Activated B cell treated with CpG ODN at 0.5 μM for 24 hours (primary cell): ENCODE data around the gene SHH. TPM values are rescaled to one million over a fixed set of nuclear protein-coding genes. Genes with fewer than 3 reads are reported as not detected.

Experiments
- ATAC-seq: fragments of 200-7000 bp; cut with Tn5 transposase; one replicate; pipeline ENCODE4 v1.10.0; 2021; ENCODE audit warnings: low read depth, mild to moderate bottlenecking, moderate library complexity
- CTCF ChIA-PET: fragments of 350-600 bp; sonication (Branson Sonifier 250); formaldehyde crosslinking; loops from one replicate; lab custom pipeline; 2021; ENCODE audit warnings: antibody characterized with exemption; lab: Charles Lee
- POLR2A ChIA-PET: fragments of 350-600 bp; sonication (Branson Sonifier 250); formaldehyde crosslinking; loops from one replicate; lab custom pipeline; 2021; ENCODE audit warnings: antibody characterized with exemption; lab: Charles Lee
- DNase-seq: peaks from one replicate; pipeline ENCODE4 v3.0.0; 2022
- H3K27ac Mint-ChIP-seq: one replicate; pipeline ENCODE4 v1.8.0; 2020; ENCODE audit warnings: mixed read lengths
- H3K27me3 Mint-ChIP-seq: one replicate; pipeline ENCODE4 v1.8.0; 2021; ENCODE audit warnings: mixed read lengths
- H3K36me3 Mint-ChIP-seq: one replicate; pipeline ENCODE4 v1.8.0; 2021; ENCODE audit warnings: low read depth, mixed read lengths
- H3K4me1 Mint-ChIP-seq: one replicate; pipeline ENCODE4 v1.8.0; 2021; ENCODE audit warnings: mixed read lengths
- H3K4me3 Mint-ChIP-seq: one replicate; pipeline ENCODE4 v1.8.0; 2020; ENCODE audit warnings: mild to moderate bottlenecking, mixed read lengths
- H3K9me3 Mint-ChIP-seq: one replicate; pipeline ENCODE4 v1.8.0; 2020; ENCODE audit warnings: mixed read lengths
- intact Hi-C: fragments of 100-400 bp; cut with micrococcal nuclease; formaldehyde crosslinking; loops from one replicate; pipeline ENCODE4 v1.15.1; 2024
- total RNA-seq: library from RNA; stranded (reverse); gene quantifications from 2 replicates; pipeline ENCODE4 v1.2.3, GENCODE V29; 2022
- TF ChIP-seq, protein P1 (sequence below): fragments of 200-600 bp; IDR thresholded peaks from one replicate; pipeline ENCODE4 v1.8.0; 2022; ENCODE audit warnings: antibody characterized with exemption, mild to moderate bottlenecking

The SHH gene
- total RNA-seq, 1 donor from 2014 or later = not detected

GRCh38 chr7:155787171-155787851, 25.0 kb downstream of the SHH start:
- intact Hi-C loops = no loop called here
- Mint-ChIP-seq H3K4me3 (no peak overlapping the region), H3K36me3 (peaks cover 29% of the 10 kb centered on the region), H3K27me3 (peaks cover 14% of the 10 kb centered on the region), H3K4me1 (peaks cover 11% of the 10 kb centered on the region), H3K9me3 (no peaks in the 10 kb centered on the region), H3K27ac (no peak overlapping the region)
- ATAC-seq (peak; percentile 25), DNase-seq (no peak)
- CTCF ChIA-PET = interaction anchor here (0.7 kb wide), 1 partner anchor 1530 kb away, joined by 4 read pairs; no protein-coding TSS in a partner anchor
- POLR2A ChIA-PET = no interaction called here
- TF ChIP-seq, protein P1, sequence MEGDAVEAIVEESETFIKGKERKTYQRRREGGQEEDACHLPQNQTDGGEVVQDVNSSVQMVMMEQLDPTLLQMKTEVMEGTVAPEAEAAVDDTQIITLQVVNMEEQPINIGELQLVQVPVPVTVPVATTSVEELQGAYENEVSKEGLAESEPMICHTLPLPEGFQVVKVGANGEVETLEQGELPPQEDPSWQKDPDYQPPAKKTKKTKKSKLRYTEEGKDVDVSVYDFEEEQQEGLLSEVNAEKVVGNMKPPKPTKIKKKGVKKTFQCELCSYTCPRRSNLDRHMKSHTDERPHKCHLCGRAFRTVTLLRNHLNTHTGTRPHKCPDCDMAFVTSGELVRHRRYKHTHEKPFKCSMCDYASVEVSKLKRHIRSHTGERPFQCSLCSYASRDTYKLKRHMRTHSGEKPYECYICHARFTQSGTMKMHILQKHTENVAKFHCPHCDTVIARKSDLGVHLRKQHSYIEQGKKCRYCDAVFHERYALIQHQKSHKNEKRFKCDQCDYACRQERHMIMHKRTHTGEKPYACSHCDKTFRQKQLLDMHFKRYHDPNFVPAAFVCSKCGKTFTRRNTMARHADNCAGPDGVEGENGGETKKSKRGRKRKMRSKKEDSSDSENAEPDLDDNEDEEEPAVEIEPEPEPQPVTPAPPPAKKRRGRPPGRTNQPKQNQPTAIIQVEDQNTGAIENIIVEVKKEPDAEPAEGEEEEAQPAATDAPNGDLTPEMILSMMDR = no peak

GRCh38 chr7:155786491-155786890, 25.8 kb downstream of the SHH start:
- intact Hi-C loops = no loop called here

GRCh38 chr7:155785536-155785935, 26.7 kb downstream of the SHH start:
- TF ChIP-seq, protein P1 = no peak
- intact Hi-C loops = no loop called here
- Mint-ChIP-seq H3K27me3 (peaks cover 14% of the 10 kb centered on the region), H3K4me1 (peaks cover 11% of the 10 kb centered on the region), H3K36me3 (peaks cover 46% of the 10 kb centered on the region), H3K27ac (no peak overlapping the region), H3K4me3 (no peak overlapping the region), H3K9me3 (no peaks in the 10 kb centered on the region)
- no peak for ATAC-seq
- POLR2A ChIA-PET = interaction anchor here (0.5 kb wide), 1 partner anchor 1494 kb away, joined by 3 read pairs; no protein-coding TSS in a partner anchor
- DNase-seq = no peak
- CTCF ChIA-PET = no interaction called here

More at GRCh38 chr7:155786491-155786890, 25.8 kb downstream of the SHH start:
- peaks cover 11% of the 10 kb centered on the region for H3K4me1 Mint-ChIP-seq
- H3K36me3 Mint-ChIP-seq = peaks cover 36% of the 10 kb centered on the region
- TF ChIP-seq, protein P1 = no peak
- ATAC-seq (no peak), DNase-seq (no peak)
- POLR2A ChIA-PET = no interaction called here
- CTCF ChIA-PET = no interaction called here
- H3K4me3 Mint-ChIP-seq = no peak overlapping the region
- no peak overlapping the region for H3K27ac Mint-ChIP-seq
- peaks cover 14% of the 10 kb centered on the region for H3K27me3 Mint-ChIP-seq
- H3K9me3 Mint-ChIP-seq = no peaks in the 10 kb centered on the region

DNA sequence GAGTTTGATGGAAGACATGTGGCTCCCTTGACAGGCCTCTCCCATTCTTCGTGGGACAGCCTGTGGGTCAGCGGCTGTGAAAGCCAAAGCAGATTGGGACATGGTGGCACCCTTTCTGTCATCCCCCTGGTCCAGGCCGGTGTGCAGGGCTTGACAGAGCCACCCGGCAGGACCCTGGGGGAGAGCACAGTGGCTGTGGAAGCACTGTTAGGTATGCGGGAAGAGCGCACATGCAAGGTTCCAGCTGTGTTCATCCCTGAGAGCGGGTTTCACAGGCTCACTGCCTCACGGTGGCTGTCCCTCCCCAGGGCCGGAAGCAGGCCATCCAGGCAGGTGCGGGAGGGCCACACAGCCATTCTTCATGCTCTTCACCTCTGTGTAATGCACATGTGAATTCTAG, 29.8 kb downstream of the SHH start:
- TF ChIP-seq, protein P1 = no peak
- Mint-ChIP-seq H3K27ac (no peak overlapping the region), H3K4me1 (peaks cover 6% of the 10 kb centered on the region), H3K4me3 (no peak overlapping the region), H3K36me3 (peaks cover 72% of the 10 kb centered on the region), H3K27me3 (peaks cover 5% of the 10 kb centered on the region), H3K9me3 (no peaks in the 10 kb centered on the region)
- intact Hi-C loops = no loop called here
- DNase-seq (no peak), ATAC-seq (no peak)
- CTCF ChIA-PET = no interaction called here
- POLR2A ChIA-PET = no interaction called here

- H3K4me1 Mint-ChIP-seq = peaks cover 3% of the 10 kb centered on the region
- H3K27me3 Mint-ChIP-seq = peaks cover 4% of the 10 kb centered on the region
- no peak for ATAC-seq
- ChIA-PET CTCF (no interaction called here), POLR2A (no interaction called here)
- no peak for DNase-seq
- no peaks in the 10 kb centered on the region for H3K9me3 Mint-ChIP-seq
- peaks cover 81% of the 10 kb centered on the region for H3K36me3 Mint-ChIP-seq
- no peak overlapping the region for H3K27ac Mint-ChIP-seq
- intact Hi-C loops = no loop called here
- H3K4me3 Mint-ChIP-seq = no peak overlapping the region
- TF ChIP-seq, protein P1 = no peak
Observed at GRCh38 chr7:155781433-155781832, 30.8 kb downstream of the SHH start.
